NT2/D1 (cell line): ENCODE results near the gene TMEM175.

Source experiments
- SUZ12 ChIP-seq: IDR thresholded peaks from 2 replicates; pipeline ENCODE4 v1.6.1; 2011; ENCODE audit not compliant: insufficient read length, insufficient read depth; ENCODE audit errors: extremely low read depth
- YY1 ChIP-seq: IDR thresholded peaks from 2 replicates; pipeline ENCODE4 v1.6.1; 2011; ENCODE audit not compliant: insufficient read length, insufficient read depth
- ZNF274 ChIP-seq: IDR thresholded peaks from 2 replicates; pipeline ENCODE4 v1.6.1; 2011; ENCODE audit warnings: mild to moderate bottlenecking, low read depth, low read length

GRCh38 chr4:986879-987623 is 54.8 kb downstream of the TMEM175 start, which contains the start of gene IDUA:
- TF ChIP-seq YY1 (no peak), ZNF274 (no peak), SUZ12 (no peak)
